H1 (cell line): ENCODE results near the gene LUZP1. TPM values are rescaled to one million over a fixed set of nuclear protein-coding genes. Genes with fewer than 3 reads are reported as not detected.

Experiments used
- CTCF ChIA-PET: fragments of 300-600 bp; sonication (Branson Sonifier 250); formaldehyde crosslinking; loops from one replicate; lab custom pipeline; 2021; ENCODE audit not compliant: partially characterized antibody; lab: Charles Lee
- POLR2A ChIA-PET: fragments of 300-600 bp; sonication (Branson Sonifier 250); formaldehyde crosslinking; loops from one replicate; lab custom pipeline; 2021; ENCODE audit warnings: inconsistent platforms; ENCODE audit not compliant: partially characterized antibody; lab: Charles Lee
- DNase-seq, 2 experiments: peaks; one replicate each; pipeline versions ENCODE4 v3.0.0 to v3.0.0-alpha.2; 2010 to 2022; ENCODE audit warnings: low spot score in 2 of 2, low read depth in 1 of 2, mixed read lengths in 1 of 2
- FAIRE-seq: peaks from 2 replicates; lab custom pipeline; 2011; peaks lifted over from hg19 to GRCh38; lab: Jason Lieb, UNC
- H2AFZ ChIP-seq: 2 replicates; pipeline ENCODE4 v1.8.1; 2012; ENCODE audit warnings: low read length, inconsistent platforms
- H2AK5ac ChIP-seq: 2 replicates; pipeline ENCODE4 v1.6.1; 2013; ENCODE audit warnings: low read depth, low read length
- H2BK120ac ChIP-seq: replicated peaks from 2 replicates; pipeline ENCODE3; 2013; ENCODE audit warnings: low read depth, low read length, inconsistent platforms
- H2BK12ac ChIP-seq: 2 replicates; pipeline ENCODE4 v1.6.1; 2013; ENCODE audit warnings: low read depth, low read length
- H2BK15ac ChIP-seq: 2 replicates; pipeline ENCODE4 v1.6.1; 2013; ENCODE audit warnings: low read length
- H2BK20ac ChIP-seq: 2 replicates; pipeline ENCODE4 v1.6.1; 2013; ENCODE audit warnings: low read length
- H2BK5ac ChIP-seq: 2 replicates; pipeline ENCODE4 v1.6.1; 2013; ENCODE audit warnings: low read depth, low read length
- H3K14ac ChIP-seq: 2 replicates; pipeline ENCODE4 v1.6.1; 2013; ENCODE audit warnings: inconsistent platforms; ENCODE audit not compliant: insufficient read length
- H3K18ac ChIP-seq: 2 replicates; pipeline ENCODE4 v1.6.1; 2013; ENCODE audit warnings: low read length; ENCODE audit errors: extremely low read depth
- H3K23ac ChIP-seq: 2 replicates; pipeline ENCODE4 v1.6.1; 2013; ENCODE audit warnings: inconsistent platforms; ENCODE audit not compliant: insufficient read length
- H3K23me2 ChIP-seq: 2 replicates; pipeline ENCODE4 v1.6.1; 2013; ENCODE audit warnings: low read depth, low read length
- H3K27ac ChIP-seq: 2 replicates; pipeline ENCODE4 v1.6.1; 2011; ENCODE audit warnings: low read depth, low read length, inconsistent platforms
- H3K27me3 ChIP-seq, 4 experiments: replicated peaks in 1 of 4; 1 replicate in 1 of 4; 2 replicates in 3 of 4; pipeline versions ENCODE4 v1.6.1 to v1.8.1; 2011 to 2013; ENCODE audit warnings: low read length in 3 of 4, mild to moderate bottlenecking in 3 of 4, inconsistent platforms in 2 of 4, mixed read lengths in 2 of 4, moderate library complexity in 1 of 4; ENCODE audit not compliant: control insufficient read depth in 3 of 4, insufficient read depth in 3 of 4; ENCODE audit errors: extremely low read depth in 1 of 4
- H3K36me3 ChIP-seq, 4 experiments: 2 replicates each; pipeline versions ENCODE4 v1.6.1 to v1.8.1; 2011 to 2013; ENCODE audit warnings: mild to moderate bottlenecking in 4 of 4, low read length in 3 of 4, moderate library complexity in 2 of 4, control low read depth in 1 of 4, inconsistent platforms in 1 of 4; ENCODE audit not compliant: insufficient read depth in 4 of 4, control insufficient read depth in 2 of 4
- H3K4ac ChIP-seq: replicated peaks from 2 replicates; pipeline ENCODE3; 2013; ENCODE audit warnings: low read length, low read depth, mixed read lengths, inconsistent platforms; ENCODE audit not compliant: insufficient read length
- H3K4me1 ChIP-seq, 4 experiments: replicated peaks in 1 of 4; 1 replicate in 1 of 4; 2 replicates in 3 of 4; pipeline versions ENCODE4 v1.6.1 to v1.8.1; 2011 to 2013; ENCODE audit warnings: low read length in 3 of 4, inconsistent platforms in 2 of 4, mixed read lengths in 1 of 4; ENCODE audit not compliant: insufficient read depth in 4 of 4, control insufficient read depth in 3 of 4
- H3K4me2 ChIP-seq, 2 experiments: 2 replicates each; pipeline versions ENCODE4 v1.6.1 to v1.8.1; 2011 to 2013; ENCODE audit warnings: low read depth in 2 of 2, low read length in 2 of 2, control low read depth in 1 of 2, inconsistent platforms in 1 of 2, mild to moderate bottlenecking in 1 of 2; ENCODE audit not compliant: insufficient read depth in 1 of 2
- H3K4me3 ChIP-seq, 4 experiments: fragments of 200-600, 300-600 bp in 1 of 4; sonication (generic), shearing (Covaris generic), sonication (Bioruptor Twin) in 1 of 4; 2 replicates each; pipeline versions ENCODE4 v1.5.1 to v1.8.1; 2011 to 2016; ENCODE audit warnings: low read length in 4 of 4, low read depth in 3 of 4, control low read depth in 2 of 4, inconsistent platforms in 2 of 4, mild to moderate bottlenecking in 2 of 4, mixed read lengths in 1 of 4, moderate library complexity in 1 of 4; ENCODE audit not compliant: insufficient read depth in 2 of 4; ENCODE audit errors: extremely low read depth in 1 of 4
- H3K56ac ChIP-seq: replicated peaks from 2 replicates; pipeline ENCODE3; 2013; ENCODE audit warnings: low read depth, mild to moderate bottlenecking, mixed read lengths, low read length, inconsistent platforms; ENCODE audit not compliant: insufficient read length
- H3K79me1 ChIP-seq: 2 replicates; pipeline ENCODE4 v1.6.1; 2013; ENCODE audit warnings: low read depth, low read length, control low read depth
- H3K79me2 ChIP-seq, 2 experiments: 2 replicates each; pipeline versions ENCODE4 v1.6.1 to v1.8.1; 2012 to 2013; ENCODE audit warnings: low read length in 2 of 2, mild to moderate bottlenecking in 2 of 2, inconsistent platforms in 1 of 2; ENCODE audit not compliant: insufficient read depth in 2 of 2, control insufficient read depth in 1 of 2
- H3K9ac ChIP-seq, 4 experiments: replicated peaks in 1 of 4; 1 replicate in 1 of 4; 2 replicates in 3 of 4; pipeline versions ENCODE4 v1.6.1 to v1.8.1; 2011 to 2013; ENCODE audit warnings: low read depth in 3 of 4, low read length in 3 of 4, control low read depth in 2 of 4, mild to moderate bottlenecking in 2 of 4, moderate library complexity in 2 of 4, inconsistent platforms in 1 of 4; ENCODE audit errors: extremely low read depth in 1 of 4
- H3K9me3 ChIP-seq, 2 experiments: 2 replicates each; pipeline versions ENCODE4 v1.6.1 to v1.8.1; 2012 to 2013; ENCODE audit warnings: mild to moderate bottlenecking in 2 of 2, moderate library complexity in 2 of 2, control low read depth in 1 of 2, inconsistent platforms in 1 of 2, low read depth in 1 of 2, low read length in 1 of 2, mixed read lengths in 1 of 2; ENCODE audit not compliant: insufficient read depth in 2 of 2
- H4K20me1 ChIP-seq, 2 experiments: replicated peaks in 1 of 2; 2 replicates each; pipeline versions ENCODE3 to v1.8.1; 2011 to 2013; ENCODE audit warnings: inconsistent platforms in 2 of 2, low read length in 2 of 2, mild to moderate bottlenecking in 1 of 2; ENCODE audit not compliant: insufficient read depth in 2 of 2, control insufficient read depth in 1 of 2
- H4K5ac ChIP-seq: 2 replicates; pipeline ENCODE4 v1.6.1; 2013; ENCODE audit warnings: low read length, low read depth, mixed read lengths, inconsistent platforms; ENCODE audit not compliant: insufficient read length
- H4K8ac ChIP-seq: 2 replicates; pipeline ENCODE4 v1.8.0; 2013; ENCODE audit warnings: mild to moderate bottlenecking, moderate library complexity, low read length, inconsistent platforms; ENCODE audit not compliant: insufficient read depth; ENCODE audit errors: extremely low read depth
- H4K91ac ChIP-seq: replicated peaks from 2 replicates; pipeline ENCODE3; 2013; ENCODE audit warnings: low read length, mixed read lengths, inconsistent platforms; ENCODE audit not compliant: insufficient read length
- BACH1 ChIP-seq: IDR thresholded peaks from 2 replicates; pipeline ENCODE4 v1.6.1; 2012; ENCODE audit warnings: low read length, improper control_type of control experiment
- BCL11A ChIP-seq, 2 experiments: IDR thresholded peaks; one replicate each; pipeline ENCODE4 v1.6.1; 2011; ENCODE audit warnings: low read depth in 2 of 2, low read length in 2 of 2, mild to moderate bottlenecking in 2 of 2
- GTF2F1 ChIP-seq: IDR thresholded peaks from 2 replicates; pipeline ENCODE4 v1.6.1; 2012; ENCODE audit warnings: low read depth, low read length, improper control_type of control experiment, borderline replicate concordance
- HDAC6 ChIP-seq: IDR thresholded peaks from one replicate; pipeline ENCODE4 v1.7.1; 2012; ENCODE audit warnings: low read depth, mild to moderate bottlenecking, inconsistent platforms, low read length, moderate library complexity
- JUND ChIP-seq: IDR thresholded peaks from 2 replicates; pipeline ENCODE4 v1.6.1; 2011; ENCODE audit warnings: mild to moderate bottlenecking, improper control_type of control experiment, low read length
- MAFK ChIP-seq: IDR thresholded peaks from 2 replicates; pipeline ENCODE4 v1.6.1; 2012; ENCODE audit warnings: low read depth, mild to moderate bottlenecking, improper control_type of control experiment, low read length
- SIN3A ChIP-seq, 2 experiments: IDR thresholded peaks in 1 of 2; conservative IDR thresholded peaks in 1 of 2; 2 replicates each; pipeline ENCODE4 v1.6.1; 2011 to 2012; ENCODE audit warnings: low read length in 2 of 2, improper control_type of control experiment in 1 of 2, low read depth in 1 of 2, mild to moderate bottlenecking in 1 of 2
- SUZ12 ChIP-seq: fragments of 200-600 bp; sonication (generic); IDR thresholded peaks from 2 replicates; pipeline ENCODE4 v1.6.1; 2012; ENCODE audit warnings: mild to moderate bottlenecking, inconsistent platforms, low read length, moderate library complexity, mixed read lengths
- YY1 ChIP-seq: IDR thresholded peaks from 2 replicates; pipeline ENCODE4 v1.6.1; 2011; ENCODE audit warnings: low read depth, mild to moderate bottlenecking, low read length
- WGBS, 2 experiments: shearing (Covaris generic) in 1 of 2; methylation state at CpG; one replicate each; pipeline versions ENCODE4 v1.1.6 to v1.1.7; 2013 to 2015; ENCODE audit warnings: low lambda C conversion rate in 2 of 2, mixed read lengths in 2 of 2, inconsistent platforms in 1 of 2, low coverage in 1 of 2, missing lambda C conversion rate in 1 of 2; ENCODE audit not compliant: insufficient replicate concordance in 2 of 2, insufficient coverage in 1 of 2, insufficient read length in 1 of 2; ENCODE audit errors: extremely low coverage in 1 of 2, missing lambda C conversion rate in 1 of 2; 5-methylcytosine and 5-hydroxymethylcytosine counted together
- polyA plus RNA-seq, 7 experiments: library from polyadenylated mRNA; depleted of rRNA in 3 of 7; stranded (reverse) in 5 of 7; unstranded in 2 of 7; fragments of >200 nt in 5 of 7; fragments of 200-250 nt in 2 of 7; gene quantifications; 1 replicate in 5 of 7; 2 replicates in 1 of 7; 4 replicates in 1 of 7; pipeline versions ENCODE4 v1.2.1 to v1.2.3, GENCODE V29; 2011 to 2013; ENCODE audit warnings: missing spikeins in 2 of 7, mixed read lengths in 2 of 7
- total RNA-seq: library from RNA; stranded (reverse); fragmentation: NEBNext Ultra II Directional; extraction: Animal tissue kit (Norgen Biotek cat#: 25700); gene quantifications from 2 replicates; pipeline ENCODE4 v1.2.1, GENCODE V29; 2021
- TF ChIP-seq, protein P1 (sequence below): IDR thresholded peaks from 2 replicates; pipeline ENCODE4 v1.6.1; 2011; ENCODE audit warnings: low read length, improper control_type of control experiment

LUZP1 gene
- total and polyA plus RNA-seq, 2 of the 8 experiments (the other 6 are each of a cell fraction or from before 2014, with no cell fraction given) = 14.0 to 60.5 TPM

DNA sequence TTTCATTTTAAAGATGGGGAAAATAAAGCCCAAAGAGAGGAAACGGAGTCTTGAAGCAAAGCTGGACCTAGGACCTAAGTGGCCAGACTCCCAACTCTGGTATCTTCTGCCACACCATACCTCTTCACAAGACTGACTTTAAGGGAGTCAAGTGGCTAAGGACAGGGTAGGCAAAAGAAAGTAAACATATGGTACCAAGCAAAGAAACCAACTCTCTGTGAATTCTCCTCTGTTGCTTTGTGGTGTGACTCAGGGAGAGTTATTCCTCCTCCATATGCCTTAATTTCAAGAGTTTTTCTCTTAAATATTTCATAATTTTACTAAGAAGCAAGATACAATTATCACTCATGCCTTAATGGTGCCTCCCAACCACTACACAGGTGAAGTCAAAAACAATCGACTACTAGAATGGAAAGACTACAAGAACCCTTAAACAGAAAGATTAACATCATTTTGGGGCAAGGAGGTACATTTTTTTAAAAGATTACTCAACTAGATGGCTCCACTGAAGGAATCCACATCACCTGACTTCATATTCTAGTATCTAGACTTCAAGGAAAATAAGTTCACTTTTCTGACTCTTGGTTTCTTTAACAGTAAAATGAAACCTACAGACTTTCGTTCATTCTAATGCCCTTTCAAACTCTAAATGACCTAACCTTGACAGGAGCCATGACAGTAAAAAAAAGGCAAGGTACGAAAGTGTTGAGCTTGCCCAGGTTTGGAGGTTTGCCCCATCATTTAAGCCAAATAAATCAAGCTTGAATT, 44.2 kb downstream of the LUZP1 start:
- H3K18ac ChIP-seq = no peak overlapping the region
- no peak overlapping the region for H4K8ac ChIP-seq
- no peak overlapping the region for H2BK120ac ChIP-seq
- H2AK5ac ChIP-seq = no peak overlapping the region
- TF ChIP-seq HDAC6 (no peak), SIN3A (conservative IDR thresholded peaks at IDR 0.05 in 1 of 2, IDR thresholded peaks at IDR 0.05 in 1 of 2; ENCODE audit: low read depth in 1 of 2, low read length in 2 of 2) (no peak), MAFK (no peak), YY1 (no peak), JUND (no peak), BACH1 (no peak), GTF2F1 (no peak), BCL11A (IDR thresholded peaks at IDR 0.05; ENCODE audit: low read depth in 2 of 2, low read length in 2 of 2) (no peak), SUZ12 (no peak)
- TF ChIP-seq, protein P1, sequence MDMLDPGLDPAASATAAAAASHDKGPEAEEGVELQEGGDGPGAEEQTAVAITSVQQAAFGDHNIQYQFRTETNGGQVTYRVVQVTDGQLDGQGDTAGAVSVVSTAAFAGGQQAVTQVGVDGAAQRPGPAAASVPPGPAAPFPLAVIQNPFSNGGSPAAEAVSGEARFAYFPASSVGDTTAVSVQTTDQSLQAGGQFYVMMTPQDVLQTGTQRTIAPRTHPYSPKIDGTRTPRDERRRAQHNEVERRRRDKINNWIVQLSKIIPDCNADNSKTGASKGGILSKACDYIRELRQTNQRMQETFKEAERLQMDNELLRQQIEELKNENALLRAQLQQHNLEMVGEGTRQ = no peak
- H3K36me3 ChIP-seq = no peaks in the 10 kb centered on the region
- H3K27me3 ChIP-seq = no peaks in the 10 kb centered on the region
- no peak overlapping the region for H3K27ac ChIP-seq
- H2BK15ac ChIP-seq = no peak overlapping the region
- no peak overlapping the region for H3K9ac ChIP-seq
- no peaks in the 10 kb centered on the region for H3K9me3 ChIP-seq
- no peak overlapping the region for H2BK12ac ChIP-seq
- DNase-seq (no peak), FAIRE-seq (no peak)
- H4K5ac ChIP-seq = no peak overlapping the region
- no peak overlapping the region for H3K56ac ChIP-seq
- CTCF ChIA-PET = interaction anchor here (0.6 to 1.6 kb wide), 7 partner anchors 8 to 1658 kb away, joined by 3 to 6 read pairs (median 4); no protein-coding TSS in a partner anchor
- H3K79me2 ChIP-seq = peaks cover 0 to 89% of the 10 kb centered on the region in 2 experiments; a peak in 3 of 4 replicates
- H2AFZ ChIP-seq = no peak overlapping the region
- no peak overlapping the region for H2BK20ac ChIP-seq
- H3K23ac ChIP-seq = no peak overlapping the region
- no peak overlapping the region for H2BK5ac ChIP-seq
- H3K23me2 ChIP-seq = no peaks in the 10 kb centered on the region; the same call in 1 of the 2 replicates
- no peak overlapping the region for H3K14ac ChIP-seq
- 92% methylated on average over 4 of the region's 4 CpGs; no CpG with 5 or more reads in 1 of the 2 experiments for WGBS, 2 experiments
- H3K4me1 ChIP-seq = peaks cover 0 to 6% (median 0%) of the 10 kb centered on the region in 4 experiments; a peak in 4 of 7 replicates
- no peak overlapping the region for H3K4me2 ChIP-seq
- no peak overlapping the region for H4K91ac ChIP-seq
- peaks cover 0 to 4% of the 10 kb centered on the region in 2 experiments for H4K20me1 ChIP-seq
- H3K4ac ChIP-seq = no peak overlapping the region
- no peak overlapping the region for H3K4me3 ChIP-seq
- POLR2A ChIA-PET = interaction anchor here (1.0 to 1.5 kb wide), 4 partner anchors 9 to 60 kb away, joined by 3 to 4 read pairs (median 3); no protein-coding TSS in a partner anchor
- H3K79me1 ChIP-seq = peaks cover 8% of the 10 kb centered on the region
